ENCODE results near the gene KLF11.

KLF11 gene

GRCh38 chr2:10002109-10002508, 41.2 kb upstream of the KLF11 start:
- no peaks in the 10 kb centered on the region for H3K9me3 ChIP-seq (replicated peaks; ENCODE audit: insufficient read depth, low read length)
- H3K27me3 ChIP-seq (replicated peaks; ENCODE audit: insufficient read depth, low read length) = no peaks in the 10 kb centered on the region
- H3K79me2 ChIP-seq (ENCODE audit: low read length) = no peaks in the 10 kb centered on the region
- no peak overlapping the region for H3K4me2 ChIP-seq (ENCODE audit: low read depth, low read length)
- H3K9me2 ChIP-seq (replicated peaks; ENCODE audit: insufficient read depth, low read length) = no peaks in the 10 kb centered on the region
- no peaks in the 10 kb centered on the region for H3K36me3 ChIP-seq (replicated peaks; ENCODE audit: insufficient read depth, low read length)
- no peaks in the 10 kb centered on the region for H3F3A ChIP-seq (ENCODE audit: insufficient read depth, low read length)
- H3K4me1 ChIP-seq (ENCODE audit: low read length) = no peaks in the 10 kb centered on the region
- no peak overlapping the region for H3K27ac ChIP-seq (ENCODE audit: low read length)
- no peaks in the 10 kb centered on the region for H4K20me1 ChIP-seq (ENCODE audit: insufficient read depth, low read length)
- no peak for DNase-seq
- H3K9ac ChIP-seq (ENCODE audit: low read length) = no peak overlapping the region
- no peak overlapping the region for H2AFZ ChIP-seq (ENCODE audit: low read length)
- no peak overlapping the region for H3K4me3 ChIP-seq (ENCODE audit: low read length)
- TF ChIP-seq EZH2 (optimal IDR thresholded peaks at IDR 0.05; ENCODE audit: low read depth, low read length) (no peak), EZH2phosphoT487 (IDR thresholded peaks at IDR 0.05; ENCODE audit: low read length) (no peak)
- TF ChIP-seq, protein P1, sequence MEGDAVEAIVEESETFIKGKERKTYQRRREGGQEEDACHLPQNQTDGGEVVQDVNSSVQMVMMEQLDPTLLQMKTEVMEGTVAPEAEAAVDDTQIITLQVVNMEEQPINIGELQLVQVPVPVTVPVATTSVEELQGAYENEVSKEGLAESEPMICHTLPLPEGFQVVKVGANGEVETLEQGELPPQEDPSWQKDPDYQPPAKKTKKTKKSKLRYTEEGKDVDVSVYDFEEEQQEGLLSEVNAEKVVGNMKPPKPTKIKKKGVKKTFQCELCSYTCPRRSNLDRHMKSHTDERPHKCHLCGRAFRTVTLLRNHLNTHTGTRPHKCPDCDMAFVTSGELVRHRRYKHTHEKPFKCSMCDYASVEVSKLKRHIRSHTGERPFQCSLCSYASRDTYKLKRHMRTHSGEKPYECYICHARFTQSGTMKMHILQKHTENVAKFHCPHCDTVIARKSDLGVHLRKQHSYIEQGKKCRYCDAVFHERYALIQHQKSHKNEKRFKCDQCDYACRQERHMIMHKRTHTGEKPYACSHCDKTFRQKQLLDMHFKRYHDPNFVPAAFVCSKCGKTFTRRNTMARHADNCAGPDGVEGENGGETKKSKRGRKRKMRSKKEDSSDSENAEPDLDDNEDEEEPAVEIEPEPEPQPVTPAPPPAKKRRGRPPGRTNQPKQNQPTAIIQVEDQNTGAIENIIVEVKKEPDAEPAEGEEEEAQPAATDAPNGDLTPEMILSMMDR (IDR thresholded peaks at IDR 0.05; ENCODE audit: low read length) = no peak

- H3K9me3 ChIP-seq (replicated peaks; ENCODE audit: insufficient read depth, low read length) = no peaks in the 10 kb centered on the region
- H4K20me1 ChIP-seq (ENCODE audit: insufficient read depth, low read length) = no peaks in the 10 kb centered on the region
- H3F3A ChIP-seq (ENCODE audit: insufficient read depth, low read length) = no peaks in the 10 kb centered on the region
- no peaks in the 10 kb centered on the region for H3K9me2 ChIP-seq (replicated peaks; ENCODE audit: insufficient read depth, low read length)
- H3K4me3 ChIP-seq (ENCODE audit: low read length) = no peak overlapping the region
- TF ChIP-seq, protein P1 (IDR thresholded peaks at IDR 0.05; ENCODE audit: low read length) = no peak
- TF ChIP-seq EZH2phosphoT487 (IDR thresholded peaks at IDR 0.05; ENCODE audit: low read length) = no peak
- TF ChIP-seq EZH2 (optimal IDR thresholded peaks at IDR 0.05; ENCODE audit: low read depth, low read length) = no peak
- no peaks in the 10 kb centered on the region for H3K79me2 ChIP-seq (ENCODE audit: low read length)
- H3K4me1 ChIP-seq (ENCODE audit: low read length) = no peaks in the 10 kb centered on the region
- H3K36me3 ChIP-seq (replicated peaks; ENCODE audit: insufficient read depth, low read length) = no peaks in the 10 kb centered on the region
- no peak overlapping the region for H3K9ac ChIP-seq (ENCODE audit: low read length)
- H3K27ac ChIP-seq (ENCODE audit: low read length) = no peak overlapping the region
- no peak overlapping the region for H2AFZ ChIP-seq (ENCODE audit: low read length)
- DNase-seq = no peak
- H3K27me3 ChIP-seq (replicated peaks; ENCODE audit: insufficient read depth, low read length) = no peaks in the 10 kb centered on the region
- H3K4me2 ChIP-seq (ENCODE audit: low read depth, low read length) = no peak overlapping the region
Measured at GRCh38 chr2:10002681-10003080, 40.7 kb upstream of the KLF11 start.

- Histone ChIP-seq H3K79me2 (ENCODE audit: low read length) (no peaks in the 10 kb centered on the region), H3K27ac (ENCODE audit: low read length) (no peak overlapping the region), H3K9me3 (replicated peaks; ENCODE audit: insufficient read depth, low read length) (no peaks in the 10 kb centered on the region), H4K20me1 (ENCODE audit: insufficient read depth, low read length) (no peaks in the 10 kb centered on the region), H3F3A (ENCODE audit: insufficient read depth, low read length) (no peaks in the 10 kb centered on the region), H2AFZ (ENCODE audit: low read length) (no peak overlapping the region), H3K4me3 (ENCODE audit: low read length) (no peak overlapping the region), H3K4me2 (ENCODE audit: low read depth, low read length) (no peak overlapping the region), H3K9me2 (replicated peaks; ENCODE audit: insufficient read depth, low read length) (no peaks in the 10 kb centered on the region), H3K36me3 (replicated peaks; ENCODE audit: insufficient read depth, low read length) (no peaks in the 10 kb centered on the region), H3K9ac (ENCODE audit: low read length) (no peak overlapping the region), H3K4me1 (ENCODE audit: low read length) (no peaks in the 10 kb centered on the region), H3K27me3 (replicated peaks; ENCODE audit: insufficient read depth, low read length) (no peaks in the 10 kb centered on the region)
- TF ChIP-seq, protein P1 (IDR thresholded peaks at IDR 0.05; ENCODE audit: low read length) = no peak
- no peak for TF ChIP-seq EZH2phosphoT487 (IDR thresholded peaks at IDR 0.05; ENCODE audit: low read length)
- no peak for TF ChIP-seq EZH2 (optimal IDR thresholded peaks at IDR 0.05; ENCODE audit: low read depth, low read length)
- DNase-seq = no peak
Measured at GRCh38 chr2:10003206-10004125, 39.9 kb upstream of the KLF11 start.

All from MM.1S (cell line).